IMR-90 (cell line): ENCODE data around the gene GRM2. TPM values are rescaled to one million over a fixed set of nuclear protein-coding genes. Genes with fewer than 3 reads are reported as not detected.

Experiments
- ATAC-seq: fragments of 200-7000 bp; cut with Tn5 transposase; 2 replicates; pipeline ENCODE4 v1.9.1; 2020; ENCODE audit warnings: low read depth, mild to moderate bottlenecking, moderate library complexity
- BruUV-seq: library from RNA; stranded (reverse); fragments of 400-500 nt; replicated peaks from 2 replicates; lab custom pipeline; 2021; lab: Mats Ljungman, UMichigan
- CTCF ChIA-PET: fragments of 300-600 bp; formaldehyde crosslinking; extraction: SDS; loops from one replicate; lab custom pipeline; 2021; ENCODE audit warnings: antibody characterized with exemption; lab: Yijun Ruan, JAX
- POLR2A ChIA-PET: fragments of 300-600 bp; sonication (Branson Sonifier 250); formaldehyde crosslinking; loops from one replicate; lab custom pipeline; 2022; ENCODE audit warnings: antibody characterized with exemption; ENCODE audit not compliant: unreplicated experiment; lab: Charles Lee
- DNase-seq: peaks from one replicate; pipeline ENCODE4 v3.0.0; 2013
- H2AFZ ChIP-seq: replicated peaks from 2 replicates; pipeline ENCODE3; 2013; ENCODE audit warnings: low read length, mild to moderate bottlenecking; ENCODE audit not compliant: poor library complexity
- H2AK5ac ChIP-seq: 2 replicates; pipeline ENCODE4 v1.6.1; 2013; ENCODE audit warnings: low read depth, low read length, inconsistent platforms
- H2AK9ac ChIP-seq: replicated peaks from 2 replicates; pipeline ENCODE3; 2013; ENCODE audit warnings: mild to moderate bottlenecking, low read depth, low read length, moderate library complexity; ENCODE audit not compliant: poor library complexity
- H2BK120ac ChIP-seq: 2 replicates; pipeline ENCODE4 v1.6.1; 2013; ENCODE audit warnings: low read depth, low read length, inconsistent platforms
- H2BK15ac ChIP-seq: 3 replicates; pipeline ENCODE4 v1.6.1; 2013; ENCODE audit warnings: low read depth, low read length, inconsistent platforms
- H2BK20ac ChIP-seq: 2 replicates; pipeline ENCODE4 v1.6.1; 2013; ENCODE audit warnings: low read depth, mild to moderate bottlenecking, inconsistent platforms, low read length, moderate library complexity
- H2BK5ac ChIP-seq: 2 replicates; pipeline ENCODE4 v1.6.1; 2013; ENCODE audit warnings: mild to moderate bottlenecking, low read depth, low read length, inconsistent platforms; ENCODE audit not compliant: poor library complexity, severe bottlenecking
- H3K14ac ChIP-seq: replicated peaks from 2 replicates; pipeline ENCODE4 v1.6.1; 2013; ENCODE audit warnings: low read depth, low read length, inconsistent platforms
- H3K18ac ChIP-seq: 2 replicates; pipeline ENCODE4 v1.6.1; 2013; ENCODE audit warnings: low read depth, low read length, control low read depth
- H3K23ac ChIP-seq: 2 replicates; pipeline ENCODE4 v1.6.1; 2013; ENCODE audit warnings: low read depth, low read length, inconsistent platforms
- H3K27ac ChIP-seq: 2 replicates; pipeline ENCODE4 v1.5.1; 2013; ENCODE audit warnings: mild to moderate bottlenecking, control low read depth, low read length; ENCODE audit not compliant: insufficient read depth
- H3K27me3 ChIP-seq: 2 replicates; pipeline ENCODE4 v1.6.1; 2013; ENCODE audit warnings: low read length; ENCODE audit not compliant: control insufficient read depth, insufficient read depth
- H3K36me3 ChIP-seq: 2 replicates; pipeline ENCODE4 v1.6.1; 2013; ENCODE audit warnings: low read length, mixed read lengths; ENCODE audit not compliant: control insufficient read depth, insufficient read depth
- H3K4ac ChIP-seq: 2 replicates; pipeline ENCODE4 v1.6.1; 2013; ENCODE audit warnings: low read depth, low read length, inconsistent platforms
- H3K4me1 ChIP-seq: 2 replicates; pipeline ENCODE4 v1.6.1; 2013; ENCODE audit warnings: low read length, mixed read lengths; ENCODE audit not compliant: control insufficient read depth, insufficient read depth
- H3K4me2 ChIP-seq: 2 replicates; pipeline ENCODE4 v1.6.1; 2013; ENCODE audit warnings: low read depth, mild to moderate bottlenecking, control low read depth, low read length, moderate library complexity
- H3K4me3 ChIP-seq: 2 replicates; pipeline ENCODE4 v1.5.1; 2013; ENCODE audit warnings: low read depth, mild to moderate bottlenecking, control low read depth, low read length, moderate library complexity; ENCODE audit not compliant: insufficient read depth
- H3K56ac ChIP-seq: 2 replicates; pipeline ENCODE4 v1.6.1; 2013; ENCODE audit warnings: low read length, inconsistent platforms; ENCODE audit not compliant: insufficient read depth; ENCODE audit errors: extremely low read depth
- H3K79me1 ChIP-seq, 2 experiments: 2 replicates each; pipeline ENCODE4 v1.6.1; 2013; ENCODE audit warnings: low read length in 2 of 2, inconsistent platforms in 1 of 2, low read depth in 1 of 2
- H3K9ac ChIP-seq: 2 replicates; pipeline ENCODE4 v1.6.1; 2013; ENCODE audit warnings: low read depth, low read length, control low read depth
- H3K9me1 ChIP-seq: 2 replicates; pipeline ENCODE4 v1.6.1; 2013; ENCODE audit warnings: low read length, inconsistent platforms; ENCODE audit not compliant: insufficient read depth
- H3K9me3 ChIP-seq: 2 replicates; pipeline ENCODE4 v1.6.1; 2013; ENCODE audit warnings: low read length; ENCODE audit not compliant: control insufficient read depth, insufficient read depth
- H4K20me1 ChIP-seq: 2 replicates; pipeline ENCODE4 v1.6.1; 2013; ENCODE audit warnings: low read length, inconsistent platforms; ENCODE audit not compliant: insufficient read depth
- H4K5ac ChIP-seq: 2 replicates; pipeline ENCODE4 v1.6.1; 2013; ENCODE audit warnings: mild to moderate bottlenecking, low read depth, low read length, control low read depth
- H4K8ac ChIP-seq, 2 experiments: 2 replicates each; pipeline ENCODE4 v1.6.1; 2013; ENCODE audit warnings: low read depth in 2 of 2, low read length in 2 of 2, control low read depth in 1 of 2, inconsistent platforms in 1 of 2
- H4K91ac ChIP-seq: 2 replicates; pipeline ENCODE4 v1.6.1; 2013; ENCODE audit warnings: low read depth, low read length, inconsistent platforms; ENCODE audit not compliant: insufficient read depth
- BHLHE40 ChIP-seq: fragments of 150-350 bp; IDR thresholded peaks from 2 replicates; pipeline ENCODE4 v1.6.1; 2016; ENCODE audit warnings: mild to moderate bottlenecking, low read depth, low read length
- CEBPB ChIP-seq: IDR thresholded peaks from 2 replicates; pipeline ENCODE4 v1.6.1; 2012; ENCODE audit warnings: low read depth, low read length, improper control_type of control experiment
- CHD1 ChIP-seq: IDR thresholded peaks from 2 replicates; pipeline ENCODE4 v1.6.1; 2012; ENCODE audit warnings: low read depth, low read length, improper control_type of control experiment
- CTCF ChIP-seq: conservative IDR thresholded peaks from 2 replicates; pipeline ENCODE4 v1.5.1; 2012; ENCODE audit warnings: mild to moderate bottlenecking, low read depth, low read length, improper control_type of control experiment
- ELK1 ChIP-seq: fragments of 150-350 bp; IDR thresholded peaks from 2 replicates; pipeline ENCODE4 v1.6.1; 2016; ENCODE audit warnings: low read depth, mild to moderate bottlenecking, low read length, moderate library complexity, borderline replicate concordance
- FOS ChIP-seq: fragments of 150-350 bp; IDR thresholded peaks from 2 replicates; pipeline ENCODE4 v1.6.1; 2016; ENCODE audit warnings: low read depth, low read length
- MAFK ChIP-seq: IDR thresholded peaks from 2 replicates; pipeline ENCODE4 v1.6.1; 2012; ENCODE audit warnings: low read depth, low read length, improper control_type of control experiment
- MAZ ChIP-seq: IDR thresholded peaks from 2 replicates; pipeline ENCODE4 v1.6.1; 2012; ENCODE audit warnings: low read depth, mild to moderate bottlenecking, low read length, improper control_type of control experiment, moderate library complexity, borderline replicate concordance
- MXI1 ChIP-seq: IDR thresholded peaks from 2 replicates; pipeline ENCODE4 v1.6.1; 2012; ENCODE audit warnings: low read depth, mild to moderate bottlenecking, low read length, moderate library complexity, borderline replicate concordance
- NFE2L2 ChIP-seq: fragments of 150-350 bp; IDR thresholded peaks from 2 replicates; pipeline ENCODE4 v1.6.1; 2016; ENCODE audit warnings: low read depth, mild to moderate bottlenecking, low read length
- POLR2A ChIP-seq: IDR thresholded peaks from 2 replicates; pipeline ENCODE4 v1.6.1; 2012; ENCODE audit warnings: mild to moderate bottlenecking, low read depth, low read length
- RAD21 ChIP-seq: IDR thresholded peaks from 2 replicates; pipeline ENCODE4 v1.6.1; 2012; ENCODE audit warnings: low read length, improper control_type of control experiment
- RCOR1 ChIP-seq: IDR thresholded peaks from 2 replicates; pipeline ENCODE4 v1.6.1; 2012; ENCODE audit warnings: mild to moderate bottlenecking, low read length, improper control_type of control experiment; ENCODE audit not compliant: insufficient replicate concordance
- RFX5 ChIP-seq: IDR thresholded peaks from 2 replicates; pipeline ENCODE4 v1.8.0; 2012; ENCODE audit warnings: low read depth, mild to moderate bottlenecking, low read length, moderate library complexity
- SMC3 ChIP-seq: fragments of 150-350 bp; IDR thresholded peaks from 2 replicates; pipeline ENCODE4 v1.6.1; 2016; ENCODE audit warnings: low read depth, mild to moderate bottlenecking, antibody characterized with exemption, low read length, moderate library complexity
- WGBS, 2 experiments: methylation state at CpG; one replicate each; pipeline versions ENCODE4 v1.1.5 to v1.1.7; 2013; ENCODE audit warnings: missing lambda C conversion rate in 2 of 2; ENCODE audit not compliant: insufficient read length in 1 of 2; ENCODE audit errors: extremely low coverage in 2 of 2; 5-methylcytosine and 5-hydroxymethylcytosine counted together
- dilution Hi-C: fragments of 300-500 bp; cut with HindIII; formaldehyde crosslinking; loops from one replicate; pipeline ENCODE4 v1.14.3; 2018; ENCODE audit warnings: low sequenced_read_pairs; ENCODE audit not compliant: unreplicated experiment
- in situ Hi-C: fragments of 300-500 bp; cut with MboI; formaldehyde crosslinking; loops from 3 replicates; pipeline ENCODE4 v1.14.3; 2019; ENCODE audit warnings: low sequenced_read_pairs, inconsistent platforms, mixed read lengths
- intact Hi-C: fragments of 100-400 bp; cut with micrococcal nuclease; formaldehyde crosslinking; loops from 2 replicates; pipeline ENCODE4 v1.10.0; 2022
- polyA plus RNA-seq, 3 experiments: library from polyadenylated mRNA; depleted of rRNA; stranded (reverse); fragments of >200 nt; gene quantifications; 2 replicates each; pipeline ENCODE4 v1.2.3, GENCODE V29; 2012; ENCODE audit warnings: low replicate concordance in 1 of 3
- total RNA-seq: library from RNA; depleted of rRNA; stranded (reverse); fragments of >200 nt; gene quantifications from 2 replicates; pipeline ENCODE4 v1.2.3, GENCODE V29; 2012
- TF ChIP-seq, protein P1 (sequence below): fragments of 150-350 bp; IDR thresholded peaks from 2 replicates; pipeline ENCODE4 v1.6.1; 2017; ENCODE audit warnings: mild to moderate bottlenecking, antibody characterized with exemption, low read length, low read depth

Gene GRM2
- total and polyA plus RNA-seq, 2 of the 4 experiments (the other 2 are of a cell fraction) = under 0.01 to 0.14 TPM

- no peak overlapping the region for H2AK5ac ChIP-seq
- H2BK120ac ChIP-seq = no peak overlapping the region
- no peak overlapping the region for H4K8ac ChIP-seq
- H2AFZ ChIP-seq = no peak overlapping the region
- intact Hi-C loops = no loop called here
- BruUV-seq = no TSS peak
- H3K4me1 ChIP-seq = no peaks in the 10 kb centered on the region
- H3K23ac ChIP-seq = no peak overlapping the region
- no peak for ATAC-seq
- ChIA-PET CTCF (no interaction called here), POLR2A (no interaction called here)
- H3K9me1 ChIP-seq = no peaks in the 10 kb centered on the region; the same call in 1 of the 2 replicates
- no peak overlapping the region for H3K18ac ChIP-seq
- no peak overlapping the region for H3K4me2 ChIP-seq
- no peak overlapping the region for H2BK5ac ChIP-seq
- no peak overlapping the region for H4K91ac ChIP-seq
- no peak overlapping the region for H3K56ac ChIP-seq
- dilution Hi-C loops = no loop called here
- H3K27me3 ChIP-seq = peaks cover 2% of the 10 kb centered on the region; the same call in 1 of the 2 replicates
- no peak overlapping the region for H3K27ac ChIP-seq
- in situ Hi-C loops = no loop called here
- no peaks in the 10 kb centered on the region for H3K79me1 ChIP-seq
- H3K4me3 ChIP-seq = no peak overlapping the region
- TF ChIP-seq ELK1 (no peak), RAD21 (no peak), MXI1 (no peak), FOS (no peak), CTCF (no peak), CEBPB (no peak), RCOR1 (no peak), NFE2L2 (no peak), SMC3 (no peak), RFX5 (no peak), MAFK (no peak), BHLHE40 (no peak), POLR2A (no peak), MAZ (no peak), CHD1 (no peak)
- TF ChIP-seq, protein P1, sequence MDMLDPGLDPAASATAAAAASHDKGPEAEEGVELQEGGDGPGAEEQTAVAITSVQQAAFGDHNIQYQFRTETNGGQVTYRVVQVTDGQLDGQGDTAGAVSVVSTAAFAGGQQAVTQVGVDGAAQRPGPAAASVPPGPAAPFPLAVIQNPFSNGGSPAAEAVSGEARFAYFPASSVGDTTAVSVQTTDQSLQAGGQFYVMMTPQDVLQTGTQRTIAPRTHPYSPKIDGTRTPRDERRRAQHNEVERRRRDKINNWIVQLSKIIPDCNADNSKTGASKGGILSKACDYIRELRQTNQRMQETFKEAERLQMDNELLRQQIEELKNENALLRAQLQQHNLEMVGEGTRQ = no peak
- no peak for DNase-seq
- H4K5ac ChIP-seq = no peak overlapping the region
- 36% methylated on average over 2 of the region's 8 CpGs; no CpG with 5 or more reads in 1 of the 2 experiments for WGBS, 2 experiments
- H3K4ac ChIP-seq = no peak overlapping the region
- no peaks in the 10 kb centered on the region for H3K36me3 ChIP-seq
- no peaks in the 10 kb centered on the region for H4K20me1 ChIP-seq
- H2BK20ac ChIP-seq = no peak overlapping the region
- H2AK9ac ChIP-seq = no peak overlapping the region
- no peaks in the 10 kb centered on the region for H3K9me3 ChIP-seq
- no peak overlapping the region for H3K9ac ChIP-seq
- H2BK15ac ChIP-seq = no peak overlapping the region
- H3K14ac ChIP-seq = no peak overlapping the region
Observed at GRCh38 chr3:51721062-51721745, 14.3 kb downstream of the GRM2 start.
